ENCODE results near the gene MYCT1. TPM values are rescaled to one million over a fixed set of nuclear protein-coding genes. Genes with fewer than 3 reads are reported as not detected.
"Not testable (repeated sequence)": the region's sequence is repeated elsewhere in the genome, so short reads cannot be mapped to it uniquely, and the experiment has no call there.

The MYCT1 gene
- total RNA-seq, 1 donor from 2014 or later: not detected

DNA sequence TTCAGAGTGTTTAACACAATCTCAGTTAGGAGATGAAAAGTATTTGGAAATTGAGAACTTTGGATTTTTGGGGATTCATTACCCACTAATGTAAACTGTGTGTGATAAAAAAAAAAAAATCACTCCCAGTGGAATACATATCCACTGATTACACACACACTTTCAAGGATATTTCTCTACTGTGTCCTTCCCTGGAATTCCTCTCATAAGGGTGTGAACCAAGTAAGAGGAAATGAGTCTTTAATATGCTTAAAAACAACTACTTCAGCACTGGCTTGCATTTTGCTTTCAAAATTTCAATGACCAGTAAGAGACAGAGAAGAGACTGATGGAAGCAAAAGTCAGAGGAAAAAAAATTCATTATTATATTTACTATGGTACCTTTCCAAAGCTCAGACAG, 24.5 kb upstream of the MYCT1 start:
- Mint-ChIP-seq H3K4me3 (no peak overlapping the region), H3K9me3 (no peaks in the 10 kb centered on the region), H3K36me3 (no peaks in the 10 kb centered on the region), H3K27ac (no peak overlapping the region), H3K27me3 (no peaks in the 10 kb centered on the region), H3K4me1 (ENCODE audit: unreplicated experiment) (no peaks in the 10 kb centered on the region)
- TF ChIP-seq, protein P1, sequence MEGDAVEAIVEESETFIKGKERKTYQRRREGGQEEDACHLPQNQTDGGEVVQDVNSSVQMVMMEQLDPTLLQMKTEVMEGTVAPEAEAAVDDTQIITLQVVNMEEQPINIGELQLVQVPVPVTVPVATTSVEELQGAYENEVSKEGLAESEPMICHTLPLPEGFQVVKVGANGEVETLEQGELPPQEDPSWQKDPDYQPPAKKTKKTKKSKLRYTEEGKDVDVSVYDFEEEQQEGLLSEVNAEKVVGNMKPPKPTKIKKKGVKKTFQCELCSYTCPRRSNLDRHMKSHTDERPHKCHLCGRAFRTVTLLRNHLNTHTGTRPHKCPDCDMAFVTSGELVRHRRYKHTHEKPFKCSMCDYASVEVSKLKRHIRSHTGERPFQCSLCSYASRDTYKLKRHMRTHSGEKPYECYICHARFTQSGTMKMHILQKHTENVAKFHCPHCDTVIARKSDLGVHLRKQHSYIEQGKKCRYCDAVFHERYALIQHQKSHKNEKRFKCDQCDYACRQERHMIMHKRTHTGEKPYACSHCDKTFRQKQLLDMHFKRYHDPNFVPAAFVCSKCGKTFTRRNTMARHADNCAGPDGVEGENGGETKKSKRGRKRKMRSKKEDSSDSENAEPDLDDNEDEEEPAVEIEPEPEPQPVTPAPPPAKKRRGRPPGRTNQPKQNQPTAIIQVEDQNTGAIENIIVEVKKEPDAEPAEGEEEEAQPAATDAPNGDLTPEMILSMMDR (conservative IDR thresholded peaks at IDR 0.05): no peak
- no peak for DNase-seq (ENCODE audit: extremely low spot score, unreplicated experiment)

DNA sequence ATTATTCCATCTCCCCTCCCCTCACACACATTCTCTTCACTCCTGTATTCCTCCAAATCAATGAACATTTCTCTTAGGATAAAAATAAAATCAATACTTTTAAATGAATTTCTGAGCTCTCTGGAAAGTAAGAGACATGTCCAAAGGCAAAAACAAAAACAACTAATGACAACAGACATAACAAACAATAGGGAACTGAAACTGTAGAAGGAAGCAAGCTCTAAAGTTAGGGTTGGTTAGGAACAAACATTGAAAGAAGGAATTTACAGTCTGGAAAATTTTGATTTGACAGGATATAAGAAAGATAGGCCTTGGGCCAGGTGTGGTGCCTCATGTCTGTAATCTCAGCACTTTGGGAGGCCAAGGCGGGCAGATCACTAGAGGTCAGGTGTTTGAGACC, 17.5 kb upstream of the MYCT1 start:
- DNase-seq (ENCODE audit: extremely low spot score, unreplicated experiment): no peak
- H3K27ac Mint-ChIP-seq: no peak overlapping the region
- peaks cover 14% of the 10 kb centered on the region for H3K4me1 Mint-ChIP-seq (ENCODE audit: unreplicated experiment)

DNA sequence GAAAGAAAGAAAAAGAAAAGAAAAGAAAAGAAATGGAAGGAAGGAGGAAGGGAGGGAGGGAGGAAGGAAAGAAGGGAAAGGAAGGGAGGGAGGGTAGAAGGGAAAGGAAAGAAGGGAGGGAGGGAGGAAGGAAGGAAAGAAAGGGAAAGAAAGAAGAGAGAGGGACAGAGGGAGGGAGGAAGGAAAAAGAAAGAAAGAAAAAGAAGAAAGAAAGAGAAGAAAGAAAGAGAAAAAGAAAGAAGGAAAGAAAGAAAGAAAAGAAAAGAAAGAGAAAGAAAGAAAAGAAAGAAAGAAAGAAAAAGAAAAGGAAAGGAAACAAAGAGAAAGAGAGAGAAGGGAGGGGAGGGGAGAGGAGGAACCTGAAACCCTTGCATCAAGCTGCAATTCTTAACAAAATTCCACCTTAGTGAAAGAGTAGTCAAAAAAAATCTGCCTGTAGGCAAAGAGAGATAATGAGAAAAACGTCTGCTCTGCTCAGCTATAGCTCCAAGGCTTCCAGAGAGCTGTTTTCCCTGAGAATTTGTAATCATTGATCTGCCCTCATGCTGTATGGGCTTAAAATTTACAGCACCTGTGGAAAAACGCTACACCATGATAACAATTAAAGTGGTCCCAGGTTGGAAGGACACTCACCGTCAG, 16.7 kb upstream of the MYCT1 start:
- Mint-ChIP-seq H3K27me3 (peaks cover 18% of the 10 kb centered on the region), H3K4me1 (ENCODE audit: unreplicated experiment) (peaks cover 14% of the 10 kb centered on the region), H3K27ac (no peak overlapping the region), H3K9me3 (no peaks in the 10 kb centered on the region), H3K4me3 (no peak overlapping the region), H3K36me3 (no peaks in the 10 kb centered on the region)
- no peak for DNase-seq (ENCODE audit: extremely low spot score, unreplicated experiment)
- TF ChIP-seq, protein P1 (conservative IDR thresholded peaks at IDR 0.05): no peak

More for the DNA sequence above, 17.5 kb upstream of the MYCT1 start:
- Mint-ChIP-seq H3K4me3 (no peak overlapping the region), H3K36me3 (no peaks in the 10 kb centered on the region), H3K27me3 (peaks cover 18% of the 10 kb centered on the region), H3K9me3 (no peaks in the 10 kb centered on the region)
- TF ChIP-seq, protein P1 (conservative IDR thresholded peaks at IDR 0.05): no peak

DNA sequence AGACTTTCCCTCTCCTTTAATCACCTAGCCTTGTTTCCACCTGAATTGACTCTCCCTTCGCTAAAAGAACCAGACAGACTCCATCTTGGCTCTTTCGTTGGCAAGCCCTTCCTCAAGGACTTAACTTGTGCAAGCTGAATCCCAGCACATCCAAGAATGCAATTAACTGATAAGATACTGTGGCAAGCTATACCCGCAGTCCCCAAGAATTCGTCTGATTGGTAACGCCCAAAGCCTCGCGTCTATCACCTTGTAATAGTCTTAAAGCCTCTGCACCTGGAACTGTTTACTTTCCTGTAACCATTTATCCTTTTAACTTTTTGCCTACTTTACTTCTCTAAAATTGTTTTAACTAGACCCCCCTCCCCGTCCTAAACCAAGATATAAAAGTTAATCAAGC, 15.6 kb upstream of the MYCT1 start:
- H3K4me1 Mint-ChIP-seq (ENCODE audit: unreplicated experiment): peaks cover 14% of the 10 kb centered on the region
- DNase-seq (ENCODE audit: extremely low spot score, unreplicated experiment): no peak
- peaks cover 18% of the 10 kb centered on the region for H3K27me3 Mint-ChIP-seq
- no peak overlapping the region for H3K4me3 Mint-ChIP-seq
- no peaks in the 10 kb centered on the region for H3K9me3 Mint-ChIP-seq
- TF ChIP-seq, protein P1 (conservative IDR thresholded peaks at IDR 0.05): no peak
- H3K36me3 Mint-ChIP-seq: no peaks in the 10 kb centered on the region
- H3K27ac Mint-ChIP-seq: no peak overlapping the region

DNA sequence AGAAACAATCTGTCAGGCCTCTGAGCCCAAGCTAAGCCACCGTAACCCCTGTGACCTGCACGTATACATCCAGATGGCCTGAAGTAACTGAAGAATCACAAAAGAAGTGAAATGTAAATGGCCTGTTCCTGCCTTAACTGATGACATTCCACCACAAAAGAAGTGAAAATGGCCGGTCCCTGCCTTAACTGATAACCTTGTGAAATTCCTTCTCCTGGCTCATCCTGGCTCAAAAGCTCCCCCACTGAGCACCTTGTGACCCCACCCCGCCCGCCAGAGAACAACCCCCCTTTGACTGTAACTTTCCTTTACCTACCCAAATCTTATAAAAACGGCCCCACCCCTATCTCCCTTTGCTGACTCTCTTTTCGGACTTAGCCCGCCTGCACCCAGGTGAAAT, 14.8 kb upstream of the MYCT1 start:
- not testable (repeated sequence) for DNase-seq (ENCODE audit: extremely low spot score, unreplicated experiment); H3K9me3 Mint-ChIP-seq; H3K4me3 Mint-ChIP-seq; H3K36me3 Mint-ChIP-seq; H3K27ac Mint-ChIP-seq
- Mint-ChIP-seq H3K27me3 (peaks cover 18% of the 10 kb centered on the region), H3K4me1 (ENCODE audit: unreplicated experiment) (peaks cover 14% of the 10 kb centered on the region)

DNA sequence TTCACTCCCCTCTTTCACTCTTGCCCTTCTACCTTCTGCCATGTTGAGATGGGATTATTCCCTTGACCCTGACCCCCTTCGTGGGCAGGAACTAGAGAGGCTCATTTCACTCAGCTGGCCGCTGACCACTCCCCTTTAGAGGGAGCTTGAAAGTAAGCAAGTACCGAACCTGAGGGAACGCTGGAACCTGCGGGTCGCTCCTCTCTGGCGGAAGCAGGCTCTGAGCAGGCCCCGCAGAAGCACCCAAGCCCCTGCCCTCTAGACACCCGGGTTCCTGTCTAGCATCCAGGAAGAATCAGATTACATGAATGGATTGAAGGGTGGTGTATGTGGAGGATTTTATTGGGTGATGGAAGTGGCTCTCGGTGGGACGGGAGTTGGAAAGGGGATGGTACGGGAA, 11.9 kb upstream of the MYCT1 start:
- Mint-ChIP-seq H3K27me3 (peaks cover 18% of the 10 kb centered on the region), H3K4me1 (ENCODE audit: unreplicated experiment) (peaks cover 14% of the 10 kb centered on the region), H3K36me3 (no peaks in the 10 kb centered on the region), H3K27ac (no peak overlapping the region), H3K9me3 (no peaks in the 10 kb centered on the region), H3K4me3 (no peak overlapping the region)
- no peak for DNase-seq (ENCODE audit: extremely low spot score, unreplicated experiment)
- TF ChIP-seq, protein P1 (conservative IDR thresholded peaks at IDR 0.05): no peak

Data from type B pancreatic cell (in vitro differentiated cells).